Osteoblast (primary cell): Measurements from ENCODE around the gene NRDC. TPM values are rescaled to one million over a fixed set of nuclear protein-coding genes. Genes with fewer than 3 reads are reported as not detected.

ENCODE experiments used
- DNase-seq: peaks from one replicate; pipeline ENCODE4 v3.0.0; 2011; ENCODE audit warnings: low spot score, mixed read lengths; ENCODE audit not compliant: insufficient read length; ENCODE audit errors: missing footprints
- H2AFZ ChIP-seq: 2 replicates; pipeline ENCODE4 v1.6.0; 2011; ENCODE audit warnings: mild to moderate bottlenecking, low read length
- H3K27ac ChIP-seq: 2 replicates; pipeline ENCODE4 v1.5.1; 2011; ENCODE audit warnings: mild to moderate bottlenecking, low read depth, low read length, moderate library complexity
- H3K27me3 ChIP-seq: 2 replicates; pipeline ENCODE4 v1.6.0; 2012; ENCODE audit warnings: mild to moderate bottlenecking, control low read depth, inconsistent platforms, low read length, moderate library complexity; ENCODE audit not compliant: insufficient read depth
- H3K36me3 ChIP-seq: 2 replicates; pipeline ENCODE4 v1.5.1; 2011; ENCODE audit warnings: mild to moderate bottlenecking, low read length, control low read depth, moderate library complexity; ENCODE audit not compliant: insufficient read depth
- H3K4me1 ChIP-seq: 2 replicates; pipeline ENCODE4 v1.5.1; 2011; ENCODE audit warnings: mild to moderate bottlenecking, low read length, control low read depth, moderate library complexity; ENCODE audit not compliant: insufficient read depth
- H3K4me2 ChIP-seq: 2 replicates; pipeline ENCODE4 v1.6.0; 2011; ENCODE audit warnings: mild to moderate bottlenecking, low read length; ENCODE audit not compliant: insufficient read depth
- H3K4me3 ChIP-seq: fragments of 200-600 bp; sonication (generic); 3 replicates; pipeline ENCODE4 v1.5.1; 2012; ENCODE audit warnings: mild to moderate bottlenecking, low read length, inconsistent platforms; ENCODE audit not compliant: insufficient read depth
- H3K79me2 ChIP-seq: 2 replicates; pipeline ENCODE4 v1.6.0; 2012; ENCODE audit warnings: mild to moderate bottlenecking, low read length, control low read depth, inconsistent platforms; ENCODE audit not compliant: insufficient read depth
- H3K9me3 ChIP-seq: 2 replicates; pipeline ENCODE4 v1.5.1; 2011; ENCODE audit warnings: low read depth, low read length, control low read depth
- H4K20me1 ChIP-seq: 2 replicates; pipeline ENCODE4 v1.6.0; 2012; ENCODE audit warnings: mild to moderate bottlenecking, low read length, control low read depth; ENCODE audit not compliant: insufficient read depth
- small RNA-seq: library from RNA; depleted of rRNA; stranded (forward); fragments of <200 nt; gene quantifications from one replicate; pipeline ENCODE3, GENCODE V24; 2012
- total RNA-seq: library from RNA; depleted of rRNA; stranded (reverse); fragments of >200 nt; gene quantifications from 2 replicates; pipeline ENCODE4 v1.2.3, GENCODE V29; 2012
- TF ChIP-seq, protein P1 (sequence below): IDR thresholded peaks from 2 replicates; pipeline ENCODE4 v1.5.1; 2011; ENCODE audit warnings: mild to moderate bottlenecking, low read depth, low read length, moderate library complexity; ENCODE audit errors: extremely low read depth

NRDC gene
- total RNA-seq, 1 donor, result 81.4 TPM

DNA sequence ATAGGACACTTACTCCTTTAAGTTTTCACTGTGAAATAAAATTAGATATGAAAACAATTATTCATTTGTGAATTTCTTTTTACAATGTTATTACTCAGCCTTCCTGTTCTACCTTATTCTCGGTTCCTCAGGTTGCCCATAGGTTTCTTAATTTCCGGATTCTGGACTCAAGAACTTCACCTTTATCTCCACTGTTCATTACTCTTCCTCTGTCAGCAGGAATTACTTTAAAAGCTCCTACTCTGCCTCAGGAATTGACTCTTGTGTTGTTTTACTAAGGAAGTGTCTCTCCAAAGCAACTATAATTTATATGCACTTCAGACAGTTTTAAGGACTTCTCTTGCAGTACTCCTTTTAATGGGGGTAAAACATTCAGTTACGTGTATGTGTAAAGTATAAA lies 137.9 kb downstream of the NRDC start:
- H3K4me3 ChIP-seq, result no peak overlapping the region
- H3K4me1 ChIP-seq, result peaks cover 9% of the 10 kb centered on the region
- H3K79me2 ChIP-seq, result peaks cover 54% of the 10 kb centered on the region
- peaks cover 18% of the 10 kb centered on the region for H4K20me1 ChIP-seq
- peaks cover 3% of the 10 kb centered on the region for H3K36me3 ChIP-seq
- no peaks in the 10 kb centered on the region for H3K27me3 ChIP-seq
- no peak overlapping the region for H2AFZ ChIP-seq
- H3K9me3 ChIP-seq, result no peaks in the 10 kb centered on the region
- TF ChIP-seq, protein P1, sequence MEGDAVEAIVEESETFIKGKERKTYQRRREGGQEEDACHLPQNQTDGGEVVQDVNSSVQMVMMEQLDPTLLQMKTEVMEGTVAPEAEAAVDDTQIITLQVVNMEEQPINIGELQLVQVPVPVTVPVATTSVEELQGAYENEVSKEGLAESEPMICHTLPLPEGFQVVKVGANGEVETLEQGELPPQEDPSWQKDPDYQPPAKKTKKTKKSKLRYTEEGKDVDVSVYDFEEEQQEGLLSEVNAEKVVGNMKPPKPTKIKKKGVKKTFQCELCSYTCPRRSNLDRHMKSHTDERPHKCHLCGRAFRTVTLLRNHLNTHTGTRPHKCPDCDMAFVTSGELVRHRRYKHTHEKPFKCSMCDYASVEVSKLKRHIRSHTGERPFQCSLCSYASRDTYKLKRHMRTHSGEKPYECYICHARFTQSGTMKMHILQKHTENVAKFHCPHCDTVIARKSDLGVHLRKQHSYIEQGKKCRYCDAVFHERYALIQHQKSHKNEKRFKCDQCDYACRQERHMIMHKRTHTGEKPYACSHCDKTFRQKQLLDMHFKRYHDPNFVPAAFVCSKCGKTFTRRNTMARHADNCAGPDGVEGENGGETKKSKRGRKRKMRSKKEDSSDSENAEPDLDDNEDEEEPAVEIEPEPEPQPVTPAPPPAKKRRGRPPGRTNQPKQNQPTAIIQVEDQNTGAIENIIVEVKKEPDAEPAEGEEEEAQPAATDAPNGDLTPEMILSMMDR, result no peak
- no peak overlapping the region for H3K4me2 ChIP-seq
- DNase-seq, result no peak
- H3K27ac ChIP-seq, result no peak overlapping the region

Small RNA genes within 50 kb of the gene (small RNA-seq; reads per million reads assigned to genes)
- gene AL050343.2, result not detected

Other genes with a start within 250 kb of the NRDC start
- 14.5 and 21.2 TPM in 2 replicates for gene RAB3B, start 112.0 kb upstream of the NRDC start, total RNA-seq
- gene KTI12, start 155.1 kb upstream of the NRDC start, total RNA-seq, result 14.5 and 15.6 TPM in 2 replicates
- gene TXNDC12, start 176.5 kb upstream of the NRDC start, total RNA-seq, result 48.5 and 51.3 TPM in 2 replicates
- 104 and 119 TPM in 2 replicates for gene BTF3L4, start 177.6 kb upstream of the NRDC start, total RNA-seq